Measurements from ENCODE around the gene KCNJ3. TPM values are rescaled to one million over a fixed set of nuclear protein-coding genes. Genes with fewer than 3 reads are reported as not detected.

KCNJ3 gene
- total RNA-seq, 1 experiment from 2014 or later: 0.21 TPM

- H3K4me1 ChIP-seq (ENCODE audit: control insufficient read depth, insufficient read depth, low read length): no peaks in the 10 kb centered on the region
- ChIA-PET POLR2A (no interaction called here), CTCF (interaction anchor here (0.6 kb wide), 1 partner anchor 103 kb away, joined by 4 read pairs; no protein-coding TSS in a partner anchor)
- H3K4me3 ChIP-seq (ENCODE audit: low read depth in 2 of 2, low read length in 2 of 2): no peak overlapping the region
- H3K27me3 ChIP-seq (ENCODE audit: control insufficient read depth, insufficient read depth, low read length): no peaks in the 10 kb centered on the region
- intact Hi-C loops (cut with micrococcal nuclease; ENCODE audit: unreplicated experiment) (no loop called here), in situ Hi-C loops (cut with HindIII; ENCODE audit: low pct_unique_long_range_greater_than_20kb, low sequenced_read_pairs) (no loop called here)
- TF ChIP-seq TCF7L2 (IDR thresholded peaks at IDR 0.05; ENCODE audit: low read depth, low read length) (no peak), POLR2AphosphoS5 (IDR thresholded peaks at IDR 0.05; ENCODE audit: low read depth, low read length) (no peak)
- BruUV-seq (replicated peaks): no TSS peak
- H3K9me3 ChIP-seq (ENCODE audit: control insufficient read depth, insufficient read depth, low read depth, low read length): no peaks in the 10 kb centered on the region
- no peak overlapping the region for H3K27ac ChIP-seq (ENCODE audit: low read length)
- ATAC-seq: no peak
- DNase-seq (ENCODE audit: low read depth, low spot score): no peak
- no peaks in the 10 kb centered on the region for H3K36me3 ChIP-seq (ENCODE audit: control insufficient read depth, insufficient read depth, low read length)
Measured at GRCh38 chr2:154724194-154724797, 25.8 kb downstream of the KCNJ3 start.

GRCh38 chr2:154740361-154740760 lies 41.9 kb downstream of the KCNJ3 start:
- Histone ChIP-seq H3K4me3 (ENCODE audit: low read depth in 2 of 2, low read length in 2 of 2) (no peak overlapping the region), H3K9me3 (ENCODE audit: control insufficient read depth, insufficient read depth, low read depth, low read length) (no peaks in the 10 kb centered on the region), H3K27ac (ENCODE audit: low read length) (no peak overlapping the region), H3K4me1 (ENCODE audit: control insufficient read depth, insufficient read depth, low read length) (no peaks in the 10 kb centered on the region), H3K27me3 (ENCODE audit: control insufficient read depth, insufficient read depth, low read length) (no peaks in the 10 kb centered on the region), H3K36me3 (ENCODE audit: control insufficient read depth, insufficient read depth, low read length) (no peaks in the 10 kb centered on the region)
- intact Hi-C loops (cut with micrococcal nuclease; ENCODE audit: unreplicated experiment): no loop called here
- CTCF ChIA-PET: no interaction called here
- TF ChIP-seq, protein P1, sequence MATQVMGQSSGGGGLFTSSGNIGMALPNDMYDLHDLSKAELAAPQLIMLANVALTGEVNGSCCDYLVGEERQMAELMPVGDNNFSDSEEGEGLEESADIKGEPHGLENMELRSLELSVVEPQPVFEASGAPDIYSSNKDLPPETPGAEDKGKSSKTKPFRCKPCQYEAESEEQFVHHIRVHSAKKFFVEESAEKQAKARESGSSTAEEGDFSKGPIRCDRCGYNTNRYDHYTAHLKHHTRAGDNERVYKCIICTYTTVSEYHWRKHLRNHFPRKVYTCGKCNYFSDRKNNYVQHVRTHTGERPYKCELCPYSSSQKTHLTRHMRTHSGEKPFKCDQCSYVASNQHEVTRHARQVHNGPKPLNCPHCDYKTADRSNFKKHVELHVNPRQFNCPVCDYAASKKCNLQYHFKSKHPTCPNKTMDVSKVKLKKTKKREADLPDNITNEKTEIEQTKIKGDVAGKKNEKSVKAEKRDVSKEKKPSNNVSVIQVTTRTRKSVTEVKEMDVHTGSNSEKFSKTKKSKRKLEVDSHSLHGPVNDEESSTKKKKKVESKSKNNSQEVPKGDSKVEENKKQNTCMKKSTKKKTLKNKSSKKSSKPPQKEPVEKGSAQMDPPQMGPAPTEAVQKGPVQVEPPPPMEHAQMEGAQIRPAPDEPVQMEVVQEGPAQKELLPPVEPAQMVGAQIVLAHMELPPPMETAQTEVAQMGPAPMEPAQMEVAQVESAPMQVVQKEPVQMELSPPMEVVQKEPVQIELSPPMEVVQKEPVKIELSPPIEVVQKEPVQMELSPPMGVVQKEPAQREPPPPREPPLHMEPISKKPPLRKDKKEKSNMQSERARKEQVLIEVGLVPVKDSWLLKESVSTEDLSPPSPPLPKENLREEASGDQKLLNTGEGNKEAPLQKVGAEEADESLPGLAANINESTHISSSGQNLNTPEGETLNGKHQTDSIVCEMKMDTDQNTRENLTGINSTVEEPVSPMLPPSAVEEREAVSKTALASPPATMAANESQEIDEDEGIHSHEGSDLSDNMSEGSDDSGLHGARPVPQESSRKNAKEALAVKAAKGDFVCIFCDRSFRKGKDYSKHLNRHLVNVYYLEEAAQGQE (IDR thresholded peaks at IDR 0.05; ENCODE audit: insufficient read depth in 1 of 2, low read depth in 2 of 2, low read length in 1 of 2): no peak
- TF ChIP-seq TCF7L2 (IDR thresholded peaks at IDR 0.05; ENCODE audit: low read depth, low read length) (no peak), SIN3A (IDR thresholded peaks at IDR 0.05; ENCODE audit: borderline replicate concordance, insufficient read depth, low read depth, low read length) (no peak), CTCF (IDR thresholded peaks at IDR 0.05) (no peak), POLR2AphosphoS5 (IDR thresholded peaks at IDR 0.05; ENCODE audit: low read depth, low read length) (no peak)
- POLR2A ChIA-PET: no interaction called here
- in situ Hi-C loops (cut with HindIII; ENCODE audit: low pct_unique_long_range_greater_than_20kb, low sequenced_read_pairs): no loop called here
- ATAC-seq: no peak
- DNase-seq (ENCODE audit: low read depth, low spot score): no peak
- BruUV-seq (replicated peaks): no TSS peak

- Histone ChIP-seq H3K9me3 (ENCODE audit: control insufficient read depth, insufficient read depth, low read depth, low read length) (no peaks in the 10 kb centered on the region), H3K36me3 (ENCODE audit: control insufficient read depth, insufficient read depth, low read length) (no peaks in the 10 kb centered on the region), H3K27ac (ENCODE audit: low read length) (no peak overlapping the region), H3K27me3 (ENCODE audit: control insufficient read depth, insufficient read depth, low read length) (no peaks in the 10 kb centered on the region), H3K4me3 (ENCODE audit: low read depth in 2 of 2, low read length in 2 of 2) (no peak overlapping the region), H3K4me1 (ENCODE audit: control insufficient read depth, insufficient read depth, low read length) (no peaks in the 10 kb centered on the region)
- intact Hi-C loops (cut with micrococcal nuclease; ENCODE audit: unreplicated experiment): no loop called here
- ATAC-seq (no peak), DNase-seq (ENCODE audit: low read depth, low spot score) (no peak)
- ChIA-PET CTCF (no interaction called here), POLR2A (no interaction called here)
- in situ Hi-C loops (cut with HindIII; ENCODE audit: low pct_unique_long_range_greater_than_20kb, low sequenced_read_pairs): no loop called here
- no peak for TF ChIP-seq TCF7L2 (IDR thresholded peaks at IDR 0.05; ENCODE audit: low read depth, low read length)
- no TSS peak for BruUV-seq (replicated peaks)
Measured at GRCh38 chr2:154758871-154759270, 60.4 kb downstream of the KCNJ3 start.
